Measurements from ENCODE around the gene KMT5C.

The KMT5C gene

DNA sequence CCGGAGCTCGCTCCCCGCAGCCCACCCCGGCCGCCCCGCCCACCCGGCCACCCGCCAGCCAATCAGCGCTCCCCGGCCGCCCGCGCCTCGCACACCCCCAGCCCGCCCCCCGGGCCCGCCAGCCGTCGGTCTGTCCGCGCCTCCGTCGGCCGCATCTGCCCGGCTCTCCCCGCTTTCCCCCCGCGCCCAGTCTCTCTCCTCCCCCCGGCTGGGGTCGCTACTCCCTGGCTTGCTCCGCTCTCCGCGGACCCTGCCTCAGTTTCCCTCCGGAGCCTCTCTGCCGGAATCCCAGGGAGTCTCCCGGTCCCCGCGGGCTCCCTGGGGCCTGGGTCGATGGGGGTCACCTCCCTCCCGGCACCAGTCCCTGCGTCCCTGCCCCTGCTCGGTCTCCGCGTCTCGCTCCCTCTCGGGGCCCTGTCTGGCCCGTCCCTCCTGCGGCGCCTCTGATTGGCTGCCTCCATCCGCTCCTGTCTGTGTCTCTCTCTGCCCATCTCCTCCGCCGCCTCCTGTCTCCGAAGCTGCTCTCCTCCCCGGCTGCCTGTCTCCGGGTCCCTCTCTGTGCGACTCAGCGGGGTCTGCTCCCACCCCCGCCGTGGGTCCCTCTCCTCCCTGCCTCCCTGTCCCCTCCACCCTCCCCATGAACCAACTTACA is 30.1 kb downstream of the KMT5C start:
- peak; percentile 30 for DNase-seq

DNA sequence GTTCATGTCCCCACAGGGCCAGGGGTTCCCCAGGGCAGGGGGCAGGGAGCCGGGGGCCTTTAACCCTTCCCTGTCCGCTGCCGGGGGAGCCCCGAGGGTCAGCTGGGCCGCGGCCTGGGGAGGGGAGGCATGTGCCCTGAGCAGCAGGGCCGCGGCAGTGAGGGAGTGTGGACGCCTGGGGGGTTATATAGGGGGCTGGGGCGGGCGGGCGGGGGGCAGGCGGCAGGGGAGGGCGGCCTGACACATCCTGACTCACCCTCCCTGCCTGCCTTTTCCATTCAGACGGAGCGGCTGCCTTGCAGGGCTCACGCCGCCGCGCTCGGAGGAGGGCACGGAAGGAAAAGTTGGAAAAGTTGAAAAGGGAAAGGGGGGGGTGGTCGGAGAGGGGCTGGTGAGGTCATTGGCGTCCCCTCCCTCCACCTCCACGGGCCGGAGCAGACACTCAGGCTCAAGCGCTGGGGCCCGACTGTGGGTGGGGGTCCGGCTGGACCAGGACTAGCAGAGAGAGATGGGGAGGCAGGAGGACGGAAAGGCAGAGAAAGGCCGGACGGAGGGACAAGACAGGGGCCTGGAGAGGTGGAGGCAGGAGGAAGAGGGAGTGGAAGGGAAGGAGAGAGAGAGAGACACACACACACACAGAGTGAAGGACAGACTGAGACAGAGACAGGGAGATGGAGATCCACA is 30.8 kb downstream of the KMT5C start, which contains the start of gene IL11:
TSS of gene IL11 (minus strand) at position 159 of the 684 bp plus-strand sequence. CDS start at position 6, 153 bp downstream.
- no peak for DNase-seq

DNA sequence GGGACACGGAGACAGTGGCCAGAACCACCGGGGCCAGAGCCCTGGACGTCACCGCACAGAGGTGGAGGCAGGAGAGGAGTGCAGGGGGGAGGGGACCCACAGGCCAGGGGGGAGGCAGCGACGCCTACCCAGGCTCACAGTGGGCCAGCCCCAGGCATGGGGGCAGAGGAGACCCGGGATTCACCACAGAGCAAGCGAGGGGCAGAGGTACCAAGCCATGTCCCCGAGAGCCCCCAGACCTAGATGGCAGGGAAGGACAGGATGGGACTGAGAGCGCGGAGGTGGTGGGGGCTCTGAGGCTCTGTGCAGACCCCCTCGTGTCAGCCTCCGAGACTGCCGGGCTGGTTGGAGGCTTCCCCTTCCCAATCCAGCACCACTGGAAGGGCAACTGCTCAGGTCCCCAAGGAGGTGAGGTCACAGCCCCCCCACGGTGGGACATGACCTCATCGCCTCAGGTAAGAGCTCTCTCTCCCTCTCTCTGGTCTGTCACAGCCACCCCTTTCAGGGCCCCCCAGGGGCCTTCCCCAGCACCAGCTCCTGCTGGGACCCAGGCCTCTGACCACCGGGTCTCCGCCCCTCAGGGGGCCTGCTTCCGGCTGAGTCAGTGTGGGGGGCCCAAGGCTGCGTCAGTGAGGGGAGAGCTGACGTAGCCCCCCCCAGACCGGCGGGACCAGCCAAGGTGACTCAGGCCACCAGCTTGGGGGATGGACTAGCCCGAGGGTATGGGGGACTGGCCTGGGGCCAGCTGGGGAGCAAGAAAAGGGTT is 32.8 kb downstream of the KMT5C start:
- DNase-seq = no peak

DNA sequence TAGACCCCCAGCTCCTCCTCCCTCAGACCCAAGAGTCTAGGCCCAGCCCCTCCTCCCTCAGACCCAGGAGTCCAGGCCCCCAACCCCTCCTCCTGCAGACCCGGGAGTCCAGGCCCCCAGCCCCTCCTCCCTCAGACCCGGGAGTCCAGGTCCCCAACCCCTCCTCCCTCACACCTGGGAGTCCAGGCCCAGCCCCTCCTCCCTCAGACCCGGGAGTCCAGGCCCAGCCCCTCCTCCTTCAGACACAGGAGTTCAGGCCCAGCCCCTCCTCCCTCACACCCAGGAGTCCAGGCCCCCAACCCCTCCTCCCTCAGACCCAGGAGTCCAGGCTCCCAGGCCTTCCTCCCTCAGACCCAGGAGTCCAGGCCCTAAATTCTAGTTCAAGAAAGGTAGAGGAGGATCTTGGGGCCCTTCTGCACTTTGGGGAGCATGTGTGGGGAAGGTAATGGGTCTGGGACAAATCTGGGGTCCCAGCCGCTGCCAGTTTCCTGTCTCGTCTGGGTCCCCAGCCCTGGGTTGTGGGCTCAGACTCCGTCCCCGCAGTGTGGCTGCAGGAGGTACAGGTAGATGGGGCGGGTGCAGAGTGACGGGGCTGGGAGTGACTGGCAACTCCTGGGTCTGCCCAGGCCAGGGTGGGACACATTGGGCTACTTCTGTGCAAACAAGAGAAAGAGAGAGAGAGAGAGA is 33.8 kb downstream of the KMT5C start:
- DNase-seq = no peak

DNA sequence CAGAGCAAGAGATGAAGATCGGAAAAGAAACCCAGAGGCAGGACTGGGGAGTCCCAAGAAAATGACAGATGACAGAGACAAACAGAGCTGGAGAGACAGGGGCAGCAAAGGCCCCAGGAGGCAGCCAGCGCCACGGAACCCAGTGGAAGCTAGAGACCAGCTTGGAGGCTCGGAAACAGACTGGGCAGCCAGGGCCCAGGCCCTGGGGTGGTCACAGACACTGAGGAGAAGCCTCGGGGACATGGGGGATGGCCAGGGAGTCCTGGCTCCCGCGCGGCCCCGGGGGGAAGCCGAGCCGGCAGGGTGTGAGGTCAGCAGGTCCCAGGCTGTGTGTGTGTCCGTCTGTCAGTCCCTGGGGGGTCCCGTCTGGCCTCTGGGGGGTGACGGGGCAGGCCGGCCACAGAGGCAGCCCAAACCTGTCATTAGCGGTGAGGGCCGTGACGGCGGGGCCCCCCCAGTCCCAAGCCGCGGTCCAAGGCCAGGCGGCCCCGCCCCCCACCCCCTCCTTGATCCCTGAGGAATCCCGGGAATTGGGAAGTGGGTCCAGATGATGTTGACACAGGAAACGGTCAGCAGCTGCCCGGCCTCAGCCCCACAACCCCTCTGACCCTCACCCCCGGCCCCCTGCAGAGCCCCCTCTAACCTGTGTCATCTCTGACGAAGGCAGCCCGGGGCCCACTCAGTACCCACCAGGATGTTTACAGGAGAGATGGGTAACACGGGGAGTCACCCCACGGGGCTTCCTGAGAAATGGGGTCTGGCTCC is 34.5 kb downstream of the KMT5C start:
- DNase-seq = no peak

DNA sequence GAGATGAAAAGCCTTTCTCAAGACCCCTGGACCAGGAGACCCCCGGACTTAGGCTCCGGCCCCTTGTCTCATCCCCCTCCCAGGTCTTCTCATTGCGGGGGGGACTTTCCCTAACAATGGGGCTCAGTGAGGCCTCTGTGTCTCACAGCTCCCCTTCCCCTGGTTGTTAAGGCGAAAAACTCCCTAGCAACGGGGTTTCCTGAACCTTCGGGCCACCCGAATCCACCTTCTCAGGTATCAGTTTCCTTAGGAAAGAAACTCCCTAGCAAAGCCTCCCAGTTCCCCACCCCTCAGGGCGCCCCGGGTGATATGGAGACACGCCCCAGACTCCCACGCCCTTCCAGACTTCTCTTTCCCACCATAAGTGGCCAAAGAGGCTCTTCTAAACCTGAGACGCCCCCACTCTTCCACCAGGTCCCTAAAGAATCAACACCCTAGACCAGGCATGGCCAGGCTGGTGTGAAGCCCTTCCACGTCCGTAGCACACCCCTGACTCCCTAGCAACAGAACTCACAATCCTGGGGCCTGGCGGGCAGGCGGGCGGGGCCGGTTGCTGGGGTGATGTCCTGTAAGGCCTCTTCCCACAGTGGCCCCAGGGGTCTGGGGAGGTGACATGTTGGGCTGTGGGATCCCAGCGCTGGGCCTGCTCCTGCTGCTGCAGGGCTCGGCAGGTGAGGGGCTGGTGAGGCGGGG is 36.7 kb downstream of the KMT5C start, which contains the start of gene TMEM190:
TSS of gene TMEM190 (plus strand) at position 586 of the 693 bp plus-strand sequence. CDS start at position 614, 28 bp downstream.
- no peak for DNase-seq

DNA sequence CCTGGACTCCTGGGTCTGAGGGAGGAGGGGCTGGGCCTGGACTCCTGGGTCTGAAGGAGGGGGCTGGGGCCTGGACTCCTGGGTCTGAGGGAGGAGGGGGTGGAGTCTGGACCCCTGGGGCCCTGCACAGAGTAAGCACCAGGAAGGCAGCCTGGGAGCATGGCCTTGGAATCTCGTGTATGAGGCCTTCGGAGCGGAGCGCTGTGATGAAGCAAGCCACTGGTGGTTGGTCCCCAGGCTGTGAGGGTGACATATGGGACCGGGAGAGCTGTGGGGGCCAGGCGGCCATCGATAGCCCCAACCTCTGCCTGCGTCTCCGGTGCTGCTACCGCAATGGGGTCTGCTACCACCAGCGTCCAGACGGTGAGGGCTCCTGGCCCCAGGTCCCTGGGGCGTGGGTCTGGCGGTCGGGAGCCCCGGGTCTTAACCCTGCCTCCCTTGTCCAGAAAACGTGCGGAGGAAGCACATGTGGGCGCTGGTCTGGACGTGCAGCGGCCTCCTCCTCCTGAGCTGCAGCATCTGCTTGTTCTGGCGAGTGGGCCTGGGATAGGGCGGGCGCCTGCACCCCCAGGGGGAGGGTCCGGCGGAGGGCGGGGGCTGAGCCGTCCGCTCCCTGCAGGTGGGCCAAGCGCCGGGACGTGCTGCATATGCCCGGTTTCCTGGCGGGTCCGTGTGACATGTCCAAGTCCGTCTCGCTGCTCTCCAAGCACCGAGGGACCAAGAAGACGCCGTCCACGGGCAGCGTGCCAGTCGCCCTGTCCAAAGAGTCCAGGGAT is 37.9 kb downstream of the KMT5C start:
- no peak for DNase-seq

DNA sequence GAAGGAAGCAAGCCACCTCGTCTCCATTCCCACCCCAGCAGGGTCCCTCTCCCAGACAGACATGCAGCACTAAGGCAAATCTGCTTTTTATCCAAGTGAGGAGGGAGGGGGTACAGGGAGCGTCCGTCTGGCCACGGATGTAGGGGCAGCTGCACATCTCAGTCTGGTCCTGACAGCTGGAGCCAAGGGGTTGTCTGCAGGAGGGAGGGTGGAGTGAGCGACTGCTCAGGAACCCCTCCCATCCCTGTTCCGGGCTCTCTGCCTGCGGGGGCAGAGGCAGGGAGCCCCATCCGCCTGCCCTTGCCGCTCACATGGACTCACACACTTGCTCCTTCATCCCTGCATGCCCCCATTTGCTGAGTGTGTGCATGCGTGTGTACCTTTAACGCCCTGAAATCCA is 39.5 kb downstream of the KMT5C start:
- no peak for DNase-seq

DNA sequence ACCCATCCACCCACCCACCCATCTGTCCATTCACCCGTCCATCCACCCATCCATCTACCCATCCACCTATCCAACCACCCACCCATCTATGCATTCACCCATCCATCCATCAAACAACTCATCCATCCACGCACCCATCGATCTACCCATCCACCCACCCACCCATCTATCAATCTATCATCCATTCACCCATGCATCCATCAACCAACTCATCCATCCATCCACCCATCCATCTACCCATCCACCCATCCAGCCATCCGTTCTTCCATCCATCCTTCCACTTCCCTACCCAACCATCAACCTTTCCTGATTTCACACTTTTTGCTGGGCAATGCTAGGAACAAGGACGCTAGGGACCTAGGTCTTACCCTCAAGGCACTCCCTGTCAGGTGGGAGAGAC is 42.3 kb downstream of the KMT5C start:
- DNase-seq = no peak

DNA sequence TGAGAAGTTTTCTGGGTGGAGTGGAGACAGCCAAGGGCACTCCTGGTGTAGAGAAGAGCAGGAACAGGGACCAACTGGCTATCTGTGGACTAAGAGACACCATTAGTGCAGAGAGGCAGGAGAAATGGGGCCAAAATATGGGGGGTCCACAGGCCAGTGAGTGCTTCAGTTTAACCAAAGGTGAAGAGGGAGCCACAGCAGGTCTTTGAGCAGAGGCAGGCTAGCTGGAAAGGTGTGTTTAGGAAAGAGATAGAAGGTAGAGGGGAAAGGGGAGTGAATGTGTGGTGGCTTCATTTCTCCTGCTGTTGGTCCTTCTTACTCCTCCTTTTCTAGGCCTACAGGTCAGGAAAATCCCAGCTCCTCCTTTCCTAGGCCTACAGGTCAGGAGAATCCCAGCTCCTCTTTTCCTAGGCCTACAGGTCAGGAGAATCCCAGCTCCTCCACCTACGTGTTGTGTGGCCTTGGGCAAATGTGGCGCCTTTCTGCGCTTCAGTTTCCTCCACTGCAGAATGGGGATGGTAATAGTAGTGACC is 42.9 kb downstream of the KMT5C start:
- DNase-seq = no peak

DNA sequence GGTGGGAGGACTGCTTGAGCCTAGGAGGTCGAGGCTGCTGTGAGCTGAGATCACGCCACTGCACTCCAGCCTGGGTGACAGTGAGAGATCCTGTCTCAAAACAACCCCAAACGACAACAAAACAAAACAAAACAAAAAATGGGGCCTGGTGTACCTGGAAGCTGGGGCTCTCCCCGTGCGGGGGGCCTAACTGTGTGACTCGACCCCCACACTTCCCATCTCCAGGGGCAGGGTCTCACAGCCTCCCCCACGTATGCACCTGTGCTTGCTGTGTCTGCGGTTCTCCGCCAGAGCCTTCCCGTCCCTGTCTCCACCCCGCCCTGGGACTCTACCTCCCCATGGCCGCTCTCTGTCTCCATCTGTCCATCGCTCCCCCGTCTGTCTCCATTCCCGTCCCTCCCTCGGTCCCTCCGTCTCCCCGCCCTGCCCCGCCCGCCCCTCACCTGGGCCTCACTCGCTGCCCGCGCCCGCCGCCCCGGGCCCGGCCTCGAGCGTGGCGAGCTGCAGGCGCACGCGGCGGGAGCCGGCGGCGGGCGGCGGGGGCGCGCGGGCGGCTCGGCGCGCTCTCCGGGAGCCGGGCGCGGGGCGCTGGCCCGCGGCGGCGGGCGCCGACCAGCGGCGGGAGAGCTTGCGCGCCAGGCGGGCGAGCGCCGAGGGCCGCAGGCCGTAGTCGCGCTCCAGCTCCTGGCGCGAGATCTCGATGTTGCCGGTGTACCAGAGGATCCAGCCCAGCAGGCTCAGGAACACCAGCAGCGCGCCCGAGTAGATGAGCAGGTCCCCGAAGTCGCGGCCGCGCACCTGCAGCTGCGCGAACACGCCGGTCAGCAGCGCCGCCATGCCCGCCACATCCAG is 43.8 kb downstream of the KMT5C start:
- peak; percentile 43 for DNase-seq

DNA sequence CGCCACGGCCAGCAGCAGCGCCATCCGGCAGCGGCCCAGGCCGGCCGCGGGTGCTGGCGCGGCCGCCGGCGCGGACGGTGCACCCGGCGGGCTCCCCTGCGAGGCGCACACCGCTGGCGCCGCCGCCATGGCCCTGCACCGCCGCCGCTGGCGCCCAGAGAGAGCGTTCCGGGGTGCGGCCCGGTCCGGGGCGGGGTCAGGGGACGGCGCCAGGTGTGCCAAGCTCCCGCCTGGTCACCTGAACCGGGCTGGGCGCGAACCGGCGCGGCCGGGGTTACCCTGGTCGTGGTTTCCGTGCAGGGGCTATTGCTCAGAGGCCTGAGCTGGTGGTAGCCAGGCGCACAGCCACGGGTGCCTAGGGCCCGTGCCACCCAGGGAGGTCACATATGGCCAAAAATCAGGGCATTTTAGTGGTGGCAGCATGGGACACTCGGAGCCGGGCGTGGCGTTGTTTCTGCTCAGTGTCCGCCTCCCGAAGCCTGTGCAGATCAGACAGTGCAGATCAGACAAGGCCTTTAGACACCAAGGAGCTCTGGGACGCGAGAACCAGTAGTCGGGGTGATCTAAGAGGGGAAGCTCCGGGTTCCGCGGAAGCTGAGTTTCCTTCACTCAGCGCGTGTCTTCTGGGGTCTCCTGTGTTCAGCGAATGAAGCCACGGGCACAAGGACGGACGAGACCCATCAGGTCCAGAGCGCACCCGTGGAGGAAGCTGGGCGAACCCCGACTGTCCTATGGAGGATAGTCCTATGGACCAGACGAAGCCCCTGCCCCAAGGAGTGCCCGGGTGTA is 44.6 kb downstream of the KMT5C start, which contains the start of gene TMEM238:
TSS of gene TMEM238 (minus strand) at position 162 of the 789 bp plus-strand sequence. CDS start at position 129, 33 bp downstream.
- peak; percentile 25 for DNase-seq

DNA sequence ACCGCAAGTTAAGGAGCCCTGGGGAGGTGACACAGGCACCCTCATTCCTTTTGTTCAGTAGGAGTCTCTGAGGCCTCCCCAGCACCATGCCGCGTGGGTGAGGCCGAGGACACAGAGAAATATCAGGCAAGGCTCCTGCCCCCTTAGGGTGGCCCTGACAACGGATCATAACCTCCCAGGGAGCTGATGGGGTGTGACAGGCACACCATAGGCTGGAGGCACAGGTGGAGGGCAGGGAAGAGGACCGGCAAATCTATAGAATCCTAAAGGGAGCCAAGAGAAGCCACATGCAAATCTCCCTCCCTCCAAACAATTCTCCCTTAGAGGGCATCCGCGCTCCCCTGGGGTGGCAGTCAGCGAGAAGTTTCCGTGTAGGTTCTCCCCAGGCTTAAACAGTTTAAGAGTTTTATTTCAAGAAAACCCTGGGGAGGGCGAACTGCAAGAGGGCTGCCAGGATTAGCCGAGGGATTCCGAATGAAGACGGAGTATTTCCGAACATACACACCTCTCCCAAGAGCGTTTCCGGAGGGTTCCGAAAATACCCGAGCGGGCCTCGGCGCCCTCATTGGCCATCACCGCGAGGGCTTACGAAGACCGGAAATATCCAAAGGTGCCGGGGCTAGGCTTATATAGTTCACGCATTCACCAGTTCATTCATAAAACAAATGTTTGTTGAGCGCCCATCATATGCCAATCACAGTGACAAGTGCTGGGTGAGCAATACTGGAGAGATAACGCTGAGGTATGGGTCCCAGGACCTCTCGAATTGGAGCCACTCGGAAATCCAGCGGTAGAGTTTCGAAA is 45.4 kb downstream of the KMT5C start:
- peak; percentile 95 for DNase-seq

DNA sequence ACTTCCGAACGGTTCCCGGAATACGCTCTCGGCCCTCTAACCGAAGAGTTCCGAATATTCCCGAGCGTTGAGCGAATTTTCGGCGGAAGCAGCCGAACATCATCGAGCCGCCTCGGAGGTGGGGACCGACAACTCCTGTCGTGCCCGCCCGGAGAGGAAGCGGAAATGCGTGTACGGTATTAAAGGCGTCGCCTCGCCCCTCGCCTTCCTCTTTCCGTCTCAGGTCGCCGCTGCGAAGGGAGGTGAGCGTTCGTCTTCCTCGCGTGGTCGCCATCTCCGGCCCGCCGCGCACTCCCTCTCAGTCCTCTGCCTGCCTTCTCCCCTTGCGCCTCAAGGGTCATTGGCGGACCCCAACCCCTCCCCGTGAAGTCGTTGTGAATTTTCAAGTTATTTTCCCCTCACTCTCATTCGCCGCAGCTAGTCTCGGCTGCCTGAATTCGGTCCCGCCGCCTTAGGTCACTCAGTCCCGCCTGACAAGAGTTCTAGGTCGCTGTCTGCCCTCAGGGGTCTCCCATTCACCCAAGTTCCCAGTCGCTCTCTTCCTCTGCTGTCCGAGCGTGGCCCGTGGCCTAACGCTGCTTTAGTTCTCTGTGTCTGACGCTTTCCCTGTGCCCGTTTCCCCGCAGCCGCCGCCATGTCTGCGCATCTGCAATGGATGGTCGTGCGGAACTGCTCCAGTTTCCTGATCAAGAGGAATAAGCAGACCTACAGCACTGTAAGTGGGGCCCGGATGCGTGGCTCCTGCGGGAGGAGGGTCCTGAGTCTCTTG is 46.2 kb downstream of the KMT5C start, which contains the start of gene RPL28:
TSS of gene RPL28 (plus strand) at position 209 of the 769 bp plus-strand sequence. CDS start at position 635, 426 bp downstream.
- peak; percentile 98 for DNase-seq

DNA sequence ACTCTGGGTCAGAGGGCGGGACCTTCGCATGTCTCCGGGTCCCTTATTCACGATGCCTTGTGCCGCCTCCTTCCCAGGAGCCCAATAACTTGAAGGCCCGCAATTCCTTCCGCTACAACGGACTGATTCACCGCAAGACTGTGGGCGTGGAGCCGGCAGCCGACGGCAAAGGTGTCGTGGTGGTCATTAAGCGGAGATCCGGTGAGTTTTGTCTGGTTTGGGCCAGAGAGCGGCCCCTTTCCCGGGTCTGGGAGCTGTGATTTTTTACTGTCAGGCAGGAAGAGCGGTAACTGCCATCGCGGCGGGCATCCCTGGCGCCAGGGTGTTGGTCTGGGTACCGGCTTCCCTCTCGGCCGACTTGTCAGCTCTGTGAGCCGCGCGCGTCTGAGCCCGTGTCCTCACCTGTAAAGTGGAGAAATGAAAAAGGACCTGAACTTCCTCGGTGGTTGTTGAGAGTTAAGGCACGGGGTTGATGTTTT is 46.9 kb downstream of the KMT5C start:
- no peak for DNase-seq

DNA sequence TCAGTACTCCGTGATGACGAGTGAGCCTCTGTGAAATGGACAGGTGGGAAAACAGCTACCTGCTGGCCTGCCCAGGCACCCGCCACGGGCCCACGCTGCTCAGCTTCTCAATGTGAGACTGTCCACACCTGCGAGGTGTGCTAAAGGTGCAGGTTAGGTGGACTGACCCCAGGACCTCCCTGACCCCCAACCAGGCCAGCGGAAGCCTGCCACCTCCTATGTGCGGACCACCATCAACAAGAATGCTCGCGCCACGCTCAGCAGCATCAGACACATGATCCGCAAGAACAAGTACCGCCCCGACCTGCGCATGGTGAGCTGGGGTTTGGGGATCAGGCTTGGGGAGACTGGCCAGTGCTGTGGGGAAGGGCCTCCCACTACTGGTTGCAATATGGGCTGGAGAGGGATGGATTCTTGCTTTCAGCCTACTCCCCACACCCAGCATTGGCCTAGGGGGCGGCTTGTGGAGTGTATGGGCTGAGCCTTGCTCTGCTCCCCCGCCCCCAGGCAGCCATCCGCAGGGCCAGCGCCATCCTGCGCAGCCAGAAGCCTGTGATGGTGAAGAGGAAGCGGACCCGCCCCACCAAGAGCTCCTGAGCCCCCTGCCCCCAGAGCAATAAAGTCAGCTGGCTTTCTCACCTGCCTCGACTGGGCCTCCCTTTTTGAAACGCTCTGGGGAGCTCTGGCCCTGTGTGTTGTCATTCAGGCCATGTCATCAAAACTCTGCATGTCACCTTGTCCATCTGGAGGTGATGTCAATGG is 48.2 kb downstream of the KMT5C start:
- DNase-seq = no peak

Data from activated CD4-positive, alpha-beta T cell treated with anti-CD3 and anti-CD28 coated beads, Interleukin-2, amount 50 U/mL, for 1 hour (primary cell).